Natural killer cell treated with Interleukin-12 subunit alpha and Interleukin-12 subunit beta and Interleukin-15 and Interleukin-18, amount 100 ng/mL, for 72 hours (primary cell): Measurements from ENCODE around the gene SPATA19. TPM values are rescaled to one million over a fixed set of nuclear protein-coding genes. Genes with fewer than 3 reads are reported as not detected.

ENCODE experiments used
- ATAC-seq, 2 donors: fragments of 150-1000 bp; cut with Tn5 transposase in 1 of 2; sonication (Bioruptor Pico), chemical (Tn5 transposase) in 1 of 2; 2 replicates each; pipeline ENCODE4 v1.10.0; 2021
- DNase-seq: peaks from one replicate; pipeline ENCODE4 v3.0.0; 2022; ENCODE audit warnings: low spot score
- H3K27ac Mint-ChIP-seq, 2 donors: 1 replicate in 1 of 2; 2 replicates in 1 of 2; pipeline ENCODE4 v1.8.0; 2022; ENCODE audit warnings: mixed read lengths in 2 of 2, mild to moderate bottlenecking in 1 of 2, moderate library complexity in 1 of 2
- H3K27me3 Mint-ChIP-seq, 2 donors: 1 replicate in 1 of 2; 2 replicates in 1 of 2; pipeline ENCODE4 v1.8.0; 2022; ENCODE audit warnings: mixed read lengths in 2 of 2
- H3K36me3 Mint-ChIP-seq: one replicate; pipeline ENCODE4 v1.8.0; 2022; ENCODE audit warnings: mixed read lengths
- H3K4me1 Mint-ChIP-seq, 2 donors: 1 replicate in 1 of 2; 2 replicates in 1 of 2; pipeline ENCODE4 v1.8.0; 2022; ENCODE audit warnings: low read depth in 2 of 2, mixed read lengths in 2 of 2, mild to moderate bottlenecking in 1 of 2
- H3K4me3 Mint-ChIP-seq: one replicate; pipeline ENCODE4 v1.8.0; 2022; ENCODE audit warnings: mixed read lengths
- H3K9me3 Mint-ChIP-seq: 2 replicates; pipeline ENCODE4 v1.8.0; 2022; ENCODE audit warnings: mixed read lengths
- total RNA-seq, 2 donors: library from RNA; stranded (reverse); gene quantifications; one replicate each; pipeline ENCODE4 v1.2.3, GENCODE V29; 2022

SPATA19 gene
- total RNA-seq: not detected

DNA sequence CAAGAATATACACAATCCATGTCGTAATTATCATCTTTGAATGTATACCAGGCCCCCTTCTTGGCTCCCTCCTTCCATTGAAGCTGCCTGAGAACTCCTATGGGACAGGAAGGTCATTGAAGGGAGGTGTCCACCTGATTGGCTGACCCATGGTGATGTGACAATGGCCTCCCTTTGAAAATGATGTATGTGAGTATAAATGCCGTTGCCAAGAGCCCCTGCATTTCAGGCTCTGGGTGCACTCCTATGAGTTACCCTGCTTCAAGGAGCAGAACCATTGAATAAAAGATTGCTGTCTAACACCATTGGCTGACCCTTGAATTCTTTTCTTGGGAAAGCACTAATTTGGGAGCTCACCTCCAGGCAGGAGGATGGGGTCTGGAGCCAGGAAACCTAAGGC, at the start of gene SPATA19:
Gene SPATA19, minus strand, starts transcription at position 101 of the 400 bp plus-strand sequence. Its CDS starts 67 bp downstream, at position 34.
- H3K4me3 Mint-ChIP-seq: no peak within 1 kb of the TSS
- no peaks in the 10 kb centered on the region for H3K9me3 Mint-ChIP-seq
- peaks cover 11 to 25% of the 10 kb centered on the region in 2 donors for H3K27me3 Mint-ChIP-seq
- H3K27ac Mint-ChIP-seq: no peak within 1 kb of the TSS
- H3K4me1 Mint-ChIP-seq: no peaks in the 10 kb centered on the region
- no peaks in the 10 kb centered on the region for H3K36me3 Mint-ChIP-seq
- ATAC-seq: no peak
- DNase-seq: no peak

DNA sequence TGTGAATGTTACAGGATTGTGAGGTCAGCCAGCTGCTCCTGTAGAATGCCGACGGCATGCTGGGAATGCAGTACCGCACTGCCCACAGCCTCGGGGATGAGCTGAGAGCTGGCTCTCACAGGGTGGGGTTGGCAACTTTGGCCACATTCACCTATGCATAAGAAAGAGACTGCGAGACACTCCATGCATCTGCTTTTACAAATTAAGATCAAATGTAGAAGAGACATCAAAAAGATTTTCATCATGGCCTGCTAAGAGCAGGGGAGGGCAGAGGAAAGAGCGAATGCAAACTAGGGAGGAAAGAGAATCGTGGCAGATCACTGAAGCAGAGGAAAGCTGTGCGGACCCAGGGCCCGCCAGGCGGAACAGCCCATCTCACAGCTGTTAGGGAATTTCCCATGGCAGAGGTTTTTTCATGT, 49.8 kb upstream of the SPATA19 start:
- Mint-ChIP-seq H3K36me3 (no peaks in the 10 kb centered on the region), H3K9me3 (no peaks in the 10 kb centered on the region), H3K27me3 (peaks cover 0 to 13% of the 10 kb centered on the region in 2 donors), H3K27ac (no peak overlapping the region), H3K4me1 (no peaks in the 10 kb centered on the region), H3K4me3 (no peak overlapping the region)
- ATAC-seq (no peak), DNase-seq (no peak)

GRCh38 chr11:133893381-133893780, 48.1 kb upstream of the SPATA19 start:
- no peak for ATAC-seq
- H3K4me1 Mint-ChIP-seq: no peaks in the 10 kb centered on the region
- peaks cover 3 to 24% of the 10 kb centered on the region in 2 donors for H3K27me3 Mint-ChIP-seq
- no peak overlapping the region for H3K4me3 Mint-ChIP-seq
- no peak overlapping the region for H3K27ac Mint-ChIP-seq
- H3K9me3 Mint-ChIP-seq: no peaks in the 10 kb centered on the region
- DNase-seq: no peak
- no peaks in the 10 kb centered on the region for H3K36me3 Mint-ChIP-seq

DNA sequence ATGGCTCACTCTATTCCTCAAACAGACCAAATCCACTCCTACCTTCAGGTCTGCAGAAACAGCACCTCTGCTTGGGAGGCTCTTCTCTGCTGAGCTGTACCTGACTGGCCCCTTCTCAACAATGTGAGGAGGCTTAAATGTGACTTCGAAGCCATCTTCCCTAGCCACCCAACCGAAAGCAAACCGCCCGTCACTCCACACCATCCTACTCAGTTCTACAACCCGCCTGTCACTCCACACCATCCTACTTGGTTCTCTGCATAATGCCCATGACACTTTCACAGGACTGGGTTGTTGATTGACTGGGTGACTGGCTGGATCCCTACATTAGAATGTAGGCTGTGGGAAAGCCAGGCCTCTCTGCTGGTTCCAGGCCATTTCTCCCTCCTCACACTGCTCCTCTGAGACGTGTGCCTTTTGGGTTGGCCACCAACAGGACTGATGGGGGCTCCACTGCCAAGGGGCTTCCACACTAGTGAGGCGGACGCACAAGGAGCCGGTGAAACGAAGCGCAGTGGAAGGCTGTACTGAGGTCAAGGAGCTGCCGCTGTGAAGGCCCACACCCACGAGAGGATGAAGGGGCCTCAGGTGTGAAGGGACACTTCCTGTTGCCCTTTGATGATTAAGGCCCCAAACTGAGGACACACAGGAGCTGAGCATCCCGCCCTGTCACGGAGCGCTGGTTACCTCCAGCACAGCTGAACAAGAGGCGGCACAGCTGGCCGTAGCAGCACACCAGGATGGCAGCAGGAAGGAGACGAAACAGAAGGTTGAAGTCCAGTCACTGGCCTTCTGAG, 47.5 kb upstream of the SPATA19 start:
- H3K36me3 Mint-ChIP-seq: no peaks in the 10 kb centered on the region
- ATAC-seq: no peak
- no peak overlapping the region for H3K27ac Mint-ChIP-seq

DNA sequence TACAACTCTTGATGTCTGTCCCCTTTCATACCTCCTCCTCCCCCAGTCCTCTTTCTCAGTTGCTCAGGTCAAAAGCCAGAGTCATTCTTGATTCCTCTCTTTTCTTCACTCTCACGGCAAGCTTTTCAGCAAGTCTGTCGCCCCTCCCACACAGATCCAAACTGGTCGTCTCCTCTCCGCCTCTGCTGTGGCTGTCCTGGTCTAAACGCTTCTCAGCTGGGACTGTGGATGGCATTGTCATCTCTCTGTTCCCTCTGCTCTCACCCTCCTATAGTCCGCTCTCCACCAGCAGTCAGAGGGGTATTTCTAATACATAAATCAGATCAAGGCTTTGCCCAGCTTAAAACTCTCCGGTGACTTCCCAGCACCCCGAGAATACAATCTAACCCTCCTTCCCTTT, 46.8 kb upstream of the SPATA19 start:
- ATAC-seq: no peak
- DNase-seq: no peak
- no peaks in the 10 kb centered on the region for H3K36me3 Mint-ChIP-seq
- no peak overlapping the region for H3K4me3 Mint-ChIP-seq
- no peaks in the 10 kb centered on the region for H3K4me1 Mint-ChIP-seq
- no peaks in the 10 kb centered on the region for H3K9me3 Mint-ChIP-seq
- H3K27ac Mint-ChIP-seq: no peak overlapping the region
- peaks cover 4 to 37% of the 10 kb centered on the region in 2 donors for H3K27me3 Mint-ChIP-seq

More for the DNA sequence above, 47.5 kb upstream of the SPATA19 start:
- H3K27me3 Mint-ChIP-seq: peaks cover 4 to 30% of the 10 kb centered on the region in 2 donors
- no peak for DNase-seq
- no peaks in the 10 kb centered on the region for H3K4me1 Mint-ChIP-seq
- no peak overlapping the region for H3K4me3 Mint-ChIP-seq
- H3K9me3 Mint-ChIP-seq: no peaks in the 10 kb centered on the region

DNA sequence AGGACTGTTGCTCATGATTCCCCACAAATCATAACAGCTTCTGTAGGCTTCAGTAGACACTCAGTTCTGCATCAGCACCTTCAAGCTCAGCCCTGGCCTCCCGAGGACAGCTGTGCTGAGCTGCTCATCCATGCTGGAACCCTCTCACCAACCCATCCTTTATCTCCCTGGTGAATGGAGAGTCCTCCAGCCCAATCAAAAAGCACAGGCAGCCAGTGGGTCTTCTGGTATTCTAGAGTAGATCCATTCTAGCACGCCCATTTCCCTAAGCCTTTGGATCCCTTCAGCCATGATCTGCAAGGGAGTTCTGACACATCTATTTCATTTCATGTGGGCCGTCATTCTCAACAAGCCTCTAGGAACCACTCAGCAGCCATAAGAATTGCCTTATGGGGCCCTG, 44.6 kb upstream of the SPATA19 start:
- ATAC-seq (no peak), DNase-seq (no peak)
- Mint-ChIP-seq H3K36me3 (no peaks in the 10 kb centered on the region), H3K4me1 (no peaks in the 10 kb centered on the region), H3K27me3 (peaks cover 8 to 45% of the 10 kb centered on the region in 2 donors), H3K27ac (no peak overlapping the region), H3K9me3 (no peaks in the 10 kb centered on the region), H3K4me3 (no peak overlapping the region)

DNA sequence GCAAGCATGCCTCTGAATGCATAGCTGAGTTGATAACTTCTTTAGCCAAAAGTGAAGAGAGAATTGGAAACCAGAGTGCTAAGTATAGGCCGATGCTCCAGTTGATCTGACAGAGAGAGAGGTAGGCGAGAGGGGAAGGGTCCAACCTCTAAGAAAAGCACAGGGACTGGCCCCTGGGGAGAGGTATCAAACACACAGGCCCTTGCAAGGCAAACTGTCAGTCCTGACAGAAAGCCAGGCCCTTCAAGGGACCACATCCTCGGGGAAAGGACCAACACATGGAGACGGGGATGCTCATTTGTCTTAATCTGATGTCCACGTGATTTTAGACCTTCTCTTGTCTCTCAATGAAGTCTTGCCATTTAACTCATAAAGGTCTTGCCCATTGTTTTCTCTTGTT, 43.9 kb upstream of the SPATA19 start:
- no peak overlapping the region for H3K4me3 Mint-ChIP-seq
- ATAC-seq (no peak), DNase-seq (no peak)
- H3K36me3 Mint-ChIP-seq: no peaks in the 10 kb centered on the region
- H3K9me3 Mint-ChIP-seq: no peaks in the 10 kb centered on the region
- no peak overlapping the region for H3K27ac Mint-ChIP-seq
- no peaks in the 10 kb centered on the region for H3K4me1 Mint-ChIP-seq
- peaks cover 8 to 46% of the 10 kb centered on the region in 2 donors for H3K27me3 Mint-ChIP-seq

DNA sequence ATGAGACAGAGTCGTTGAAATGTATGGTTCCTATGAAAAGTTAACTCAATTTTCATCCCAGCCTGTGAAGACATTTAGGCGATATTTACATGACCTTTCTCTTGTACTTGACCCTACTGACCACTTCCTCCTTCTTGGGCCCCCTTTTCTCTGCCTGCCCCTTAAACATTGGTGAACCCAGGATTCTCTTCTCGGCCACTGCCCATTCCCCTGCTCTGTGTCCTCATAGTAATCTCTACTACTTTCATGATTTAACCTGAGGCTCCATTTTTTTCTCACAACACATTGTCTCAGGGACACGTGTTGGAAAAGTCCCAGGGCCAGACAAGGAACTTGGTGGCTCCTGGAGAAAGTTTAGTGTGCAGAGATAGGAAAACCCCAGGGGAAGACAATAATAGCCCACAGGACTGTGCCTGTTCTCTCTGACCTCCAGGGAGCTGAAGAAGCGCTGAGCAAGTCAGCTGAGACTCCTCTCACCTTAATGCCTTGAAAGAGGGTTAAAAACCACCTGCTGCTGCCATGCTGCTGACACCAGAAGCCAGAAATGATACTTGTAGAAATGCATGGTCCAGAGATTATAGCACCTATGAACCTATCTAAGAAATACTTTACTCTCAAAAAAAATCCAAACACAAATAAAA, 42.5 kb upstream of the SPATA19 start:
- ATAC-seq (no peak), DNase-seq (no peak)
- Mint-ChIP-seq H3K4me3 (no peak overlapping the region), H3K9me3 (peaks cover 5% of the 10 kb centered on the region), H3K27ac (no peak overlapping the region), H3K4me1 (no peaks in the 10 kb centered on the region), H3K36me3 (peaks cover under 1% of the 10 kb centered on the region), H3K27me3 (peaks cover 13 to 59% of the 10 kb centered on the region in 2 donors)

DNA sequence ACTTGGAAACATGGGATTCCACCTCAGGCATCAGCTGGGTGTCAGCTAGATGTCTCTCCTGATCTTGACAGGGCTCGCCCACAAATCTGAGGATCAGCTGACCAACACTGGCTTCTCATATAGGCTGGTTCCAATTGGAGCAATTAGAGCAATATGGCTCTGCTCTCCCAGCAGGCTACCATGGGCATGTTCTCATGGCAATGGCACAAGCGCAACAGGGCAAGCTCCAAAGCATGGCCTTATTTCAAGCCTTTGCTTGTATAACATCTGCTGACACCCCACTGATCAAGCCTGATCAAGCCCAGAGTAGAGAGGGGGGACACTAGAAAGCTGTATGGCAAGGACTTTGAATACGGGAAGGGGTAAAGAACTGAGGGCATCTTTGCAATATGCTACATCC, 40.7 kb upstream of the SPATA19 start:
- Mint-ChIP-seq H3K9me3 (peaks cover 8% of the 10 kb centered on the region), H3K4me3 (no peak overlapping the region), H3K27ac (no peak overlapping the region), H3K4me1 (no peaks in the 10 kb centered on the region), H3K27me3 (peaks cover 17 to 55% of the 10 kb centered on the region in 2 donors), H3K36me3 (peaks cover 9% of the 10 kb centered on the region)
- ATAC-seq: no peak
- DNase-seq: no peak

GRCh38 chr11:133872160-133872559, 26.8 kb upstream of the SPATA19 start:
- H3K36me3 Mint-ChIP-seq: no peaks in the 10 kb centered on the region
- peaks cover 0 to 2% of the 10 kb centered on the region in 2 donors for H3K27me3 Mint-ChIP-seq
- H3K27ac Mint-ChIP-seq: no peak overlapping the region
- H3K4me3 Mint-ChIP-seq: no peak overlapping the region
- H3K4me1 Mint-ChIP-seq: no peaks in the 10 kb centered on the region
- ATAC-seq: no peak
- no peak for DNase-seq
- no peaks in the 10 kb centered on the region for H3K9me3 Mint-ChIP-seq

DNA sequence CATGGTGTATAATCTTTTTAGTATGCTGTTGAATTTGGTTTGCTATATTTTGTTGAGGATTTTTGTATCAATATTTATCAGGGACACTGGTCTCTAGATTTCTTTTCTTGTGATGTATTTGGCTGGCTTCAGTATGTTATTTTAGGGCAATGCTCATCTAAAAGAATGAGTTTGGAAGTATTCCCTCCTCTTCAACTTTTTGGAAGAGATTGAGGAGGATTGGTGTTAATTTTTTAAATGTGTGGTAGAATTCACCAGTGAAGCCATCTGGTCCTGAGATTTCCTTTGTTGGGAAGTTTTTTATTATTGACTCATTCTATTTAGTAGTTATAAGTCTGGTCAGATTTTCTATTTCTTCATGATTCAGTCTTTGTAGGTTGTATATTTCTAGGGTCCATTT, 22.1 kb upstream of the SPATA19 start:
- Mint-ChIP-seq H3K9me3 (no peaks in the 10 kb centered on the region), H3K4me1 (no peaks in the 10 kb centered on the region), H3K27ac (no peak overlapping the region), H3K36me3 (no peaks in the 10 kb centered on the region), H3K27me3 (no peaks in the 10 kb centered on the region), H3K4me3 (no peak overlapping the region)
- DNase-seq (no peak), ATAC-seq (no peak)

DNA sequence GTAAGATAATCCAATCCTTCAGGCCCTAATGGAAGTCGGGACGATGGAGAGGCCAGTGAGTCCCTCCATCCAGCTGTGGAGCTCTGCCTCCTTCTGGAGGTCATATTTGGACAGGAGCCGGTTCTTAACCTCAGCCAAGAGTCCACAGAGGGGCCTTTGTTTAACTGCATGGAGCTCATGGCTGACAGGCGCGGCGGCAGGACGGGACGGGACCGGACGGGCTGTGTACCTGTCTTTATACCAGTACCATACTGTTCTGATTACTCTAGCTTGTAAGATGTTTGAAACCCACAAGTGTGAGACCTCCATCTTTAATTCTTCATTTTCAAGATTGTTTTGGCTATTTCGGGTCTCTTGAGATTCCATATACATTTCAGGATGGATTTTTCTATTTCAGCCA, 20.2 kb upstream of the SPATA19 start:
- H3K27ac Mint-ChIP-seq: no peak overlapping the region
- no peaks in the 10 kb centered on the region for H3K36me3 Mint-ChIP-seq

GRCh38 chr11:133864756-133865155, 19.4 kb upstream of the SPATA19 start:
- Mint-ChIP-seq H3K9me3 (no peaks in the 10 kb centered on the region), H3K27me3 (peaks cover 4% of the 10 kb centered on the region in 2 donors), H3K27ac (no peak overlapping the region), H3K36me3 (no peaks in the 10 kb centered on the region), H3K4me1 (no peaks in the 10 kb centered on the region), H3K4me3 (no peak overlapping the region)
- no peak for ATAC-seq
- DNase-seq: no peak

More for the DNA sequence above, 20.2 kb upstream of the SPATA19 start:
- Mint-ChIP-seq H3K4me1 (no peaks in the 10 kb centered on the region), H3K9me3 (no peaks in the 10 kb centered on the region), H3K4me3 (no peak overlapping the region), H3K27me3 (no peaks in the 10 kb centered on the region)
- ATAC-seq (no peak), DNase-seq (no peak)

- H3K4me1 Mint-ChIP-seq: no peaks in the 10 kb centered on the region
- H3K9me3 Mint-ChIP-seq: no peaks in the 10 kb centered on the region
- ATAC-seq (no peak), DNase-seq (no peak)
- no peak overlapping the region for H3K4me3 Mint-ChIP-seq
- peaks cover 14 to 18% of the 10 kb centered on the region in 2 donors for H3K27me3 Mint-ChIP-seq
- H3K36me3 Mint-ChIP-seq: no peaks in the 10 kb centered on the region
- no peak overlapping the region for H3K27ac Mint-ChIP-seq
Observed at GRCh38 chr11:133860151-133860550, 14.8 kb upstream of the SPATA19 start.
